ENCODE measurements around the gene PDZRN4. TPM values are rescaled to one million over a fixed set of nuclear protein-coding genes. Genes with fewer than 3 reads are reported as not detected.
"Not testable (repeated sequence)": the region's sequence is repeated elsewhere in the genome, so short reads cannot be mapped to it uniquely, and the experiment has no call there.

PDZRN4 gene
- total RNA-seq, 1 donor from 2014 or later = not detected

DNA sequence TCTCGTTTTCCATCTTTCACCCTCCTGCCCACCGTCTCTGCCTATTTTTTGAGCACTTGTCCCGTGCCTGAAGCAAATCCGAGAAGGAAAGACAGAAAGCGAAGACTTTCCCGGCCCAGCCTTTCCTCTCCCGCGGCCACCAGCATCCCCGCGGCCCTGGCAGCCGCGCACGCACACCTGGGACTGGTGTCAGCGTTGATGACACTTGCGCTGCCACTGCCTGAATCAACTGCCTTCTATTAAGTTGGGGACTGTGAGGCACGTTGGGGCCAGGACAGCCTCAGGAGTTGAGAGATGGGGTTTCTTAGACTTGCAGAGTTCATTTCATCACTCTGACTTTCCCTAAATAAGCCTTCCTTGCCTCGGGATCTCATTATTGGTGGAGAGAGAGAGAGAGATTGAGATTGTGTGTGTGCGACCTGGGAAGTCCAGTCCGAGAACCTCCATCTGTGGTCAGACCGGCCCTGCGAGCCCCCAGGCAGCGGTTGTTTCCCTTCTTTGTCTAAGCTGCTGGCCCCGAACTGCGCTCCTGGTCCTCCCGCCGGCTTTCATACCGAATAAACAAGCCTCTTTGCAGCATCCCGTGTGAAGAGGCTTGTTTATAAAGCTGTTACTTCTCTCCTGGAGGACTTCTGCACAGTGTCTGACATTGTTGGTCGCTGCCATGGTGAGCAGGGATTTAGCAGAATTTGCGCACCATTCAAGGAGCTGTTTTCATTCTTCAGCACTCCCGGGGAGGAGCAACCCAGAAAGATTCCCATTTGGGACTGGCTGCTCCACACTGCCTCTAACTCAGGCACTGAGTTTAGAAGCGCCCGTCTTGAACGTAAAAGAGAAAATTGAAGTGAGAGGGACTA, 1.5 kb downstream of the PDZRN4 start:
- no peak overlapping the region for H3K4me3 ChIP-seq (ENCODE audit: low read depth, low read length)
- H3K36me3 ChIP-seq (ENCODE audit: control insufficient read depth, insufficient read depth, low read length) = no peaks in the 10 kb centered on the region
- FAIRE-seq (no peak), DNase-seq (ENCODE audit: low read depth) (no peak)
- peaks cover 28% of the 10 kb centered on the region for H3K27me3 ChIP-seq (ENCODE audit: control insufficient read depth, insufficient read depth, low read length)
- TF ChIP-seq, protein P1, sequence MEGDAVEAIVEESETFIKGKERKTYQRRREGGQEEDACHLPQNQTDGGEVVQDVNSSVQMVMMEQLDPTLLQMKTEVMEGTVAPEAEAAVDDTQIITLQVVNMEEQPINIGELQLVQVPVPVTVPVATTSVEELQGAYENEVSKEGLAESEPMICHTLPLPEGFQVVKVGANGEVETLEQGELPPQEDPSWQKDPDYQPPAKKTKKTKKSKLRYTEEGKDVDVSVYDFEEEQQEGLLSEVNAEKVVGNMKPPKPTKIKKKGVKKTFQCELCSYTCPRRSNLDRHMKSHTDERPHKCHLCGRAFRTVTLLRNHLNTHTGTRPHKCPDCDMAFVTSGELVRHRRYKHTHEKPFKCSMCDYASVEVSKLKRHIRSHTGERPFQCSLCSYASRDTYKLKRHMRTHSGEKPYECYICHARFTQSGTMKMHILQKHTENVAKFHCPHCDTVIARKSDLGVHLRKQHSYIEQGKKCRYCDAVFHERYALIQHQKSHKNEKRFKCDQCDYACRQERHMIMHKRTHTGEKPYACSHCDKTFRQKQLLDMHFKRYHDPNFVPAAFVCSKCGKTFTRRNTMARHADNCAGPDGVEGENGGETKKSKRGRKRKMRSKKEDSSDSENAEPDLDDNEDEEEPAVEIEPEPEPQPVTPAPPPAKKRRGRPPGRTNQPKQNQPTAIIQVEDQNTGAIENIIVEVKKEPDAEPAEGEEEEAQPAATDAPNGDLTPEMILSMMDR (IDR thresholded peaks at IDR 0.05; ENCODE audit: insufficient read depth, low read length, severe bottlenecking) = no peak

DNA sequence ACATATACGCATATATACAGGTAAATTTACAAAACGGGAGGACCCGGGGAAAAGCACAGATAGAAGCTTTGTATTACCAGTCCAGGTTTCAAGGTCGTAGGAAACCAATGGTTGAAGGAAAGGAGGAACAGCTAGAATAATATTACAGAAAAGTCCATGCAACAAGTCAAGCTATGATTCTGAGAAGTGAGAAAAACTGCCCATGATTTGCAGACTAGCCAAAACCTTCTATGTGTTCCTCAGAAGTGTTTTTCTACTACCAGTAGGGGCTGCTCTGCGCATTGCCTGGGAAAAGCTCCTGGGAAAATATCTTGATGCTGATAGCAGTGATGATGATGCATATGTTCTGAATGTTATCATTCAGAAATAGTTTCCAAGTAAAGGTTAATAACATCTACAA, 2.2 kb downstream of the PDZRN4 start:
- FAIRE-seq (no peak), DNase-seq (ENCODE audit: low read depth) (peak; percentile 30)

DNA sequence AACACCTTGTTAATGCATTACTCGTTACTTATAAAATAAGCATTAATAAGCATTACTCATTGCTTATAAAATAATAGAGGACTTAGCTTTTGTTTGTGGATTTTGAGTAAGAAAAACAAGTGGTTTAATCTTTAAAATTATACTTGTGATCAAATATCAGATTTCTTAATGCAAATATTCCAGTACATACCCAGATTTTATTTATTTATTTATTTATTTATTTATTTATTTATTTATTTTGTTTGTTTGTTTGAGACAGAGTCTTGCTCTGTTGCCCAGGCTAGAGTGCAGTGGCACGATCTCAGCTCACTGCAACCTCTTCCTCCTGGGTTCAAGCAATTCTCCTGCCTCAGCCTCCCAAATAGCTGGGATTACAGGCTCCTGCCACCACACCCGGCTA, 3.4 kb downstream of the PDZRN4 start:
- not testable (repeated sequence) for DNase-seq (ENCODE audit: low read depth); FAIRE-seq; H3K36me3 ChIP-seq (ENCODE audit: control insufficient read depth, insufficient read depth, low read length); H3K4me3 ChIP-seq (ENCODE audit: low read depth, low read length)
- peaks cover 26% of the 10 kb centered on the region for H3K27me3 ChIP-seq (ENCODE audit: control insufficient read depth, insufficient read depth, low read length)

More for the DNA sequence above, 2.2 kb downstream of the PDZRN4 start:
- no peaks in the 10 kb centered on the region for H3K36me3 ChIP-seq (ENCODE audit: control insufficient read depth, insufficient read depth, low read length)
- TF ChIP-seq, protein P1 (IDR thresholded peaks at IDR 0.05; ENCODE audit: insufficient read depth, low read length, severe bottlenecking) = peak; percentile 26
- H3K27me3 ChIP-seq (ENCODE audit: control insufficient read depth, insufficient read depth, low read length) = peaks cover 28% of the 10 kb centered on the region
- H3K4me3 ChIP-seq (ENCODE audit: low read depth, low read length) = no peak overlapping the region

DNA sequence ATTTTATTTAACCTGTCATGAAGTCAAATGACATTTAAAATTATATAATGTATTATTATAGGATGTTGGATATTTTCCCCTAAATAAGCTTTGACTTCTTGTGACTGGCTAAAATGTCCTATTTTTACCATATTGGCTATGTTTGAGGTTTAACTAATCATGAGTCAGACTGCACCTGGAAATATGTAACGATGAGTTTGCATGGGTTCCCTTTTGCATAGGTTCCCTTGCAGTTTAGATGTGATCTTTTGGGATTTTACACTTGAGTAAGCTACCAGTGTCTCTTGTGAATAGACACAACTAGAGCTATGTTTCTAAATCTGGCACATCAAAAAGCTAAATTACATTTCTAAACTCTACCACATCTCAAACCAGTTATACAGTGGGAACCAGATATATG, 5.2 kb downstream of the PDZRN4 start:
- TF ChIP-seq, protein P1 (IDR thresholded peaks at IDR 0.05; ENCODE audit: insufficient read depth, low read length, severe bottlenecking) = no peak
- H3K4me3 ChIP-seq (ENCODE audit: low read depth, low read length) = no peak overlapping the region
- H3K27me3 ChIP-seq (ENCODE audit: control insufficient read depth, insufficient read depth, low read length) = peaks cover 17% of the 10 kb centered on the region
- FAIRE-seq (no peak), DNase-seq (ENCODE audit: low read depth) (no peak)
- no peaks in the 10 kb centered on the region for H3K36me3 ChIP-seq (ENCODE audit: control insufficient read depth, insufficient read depth, low read length)

DNA sequence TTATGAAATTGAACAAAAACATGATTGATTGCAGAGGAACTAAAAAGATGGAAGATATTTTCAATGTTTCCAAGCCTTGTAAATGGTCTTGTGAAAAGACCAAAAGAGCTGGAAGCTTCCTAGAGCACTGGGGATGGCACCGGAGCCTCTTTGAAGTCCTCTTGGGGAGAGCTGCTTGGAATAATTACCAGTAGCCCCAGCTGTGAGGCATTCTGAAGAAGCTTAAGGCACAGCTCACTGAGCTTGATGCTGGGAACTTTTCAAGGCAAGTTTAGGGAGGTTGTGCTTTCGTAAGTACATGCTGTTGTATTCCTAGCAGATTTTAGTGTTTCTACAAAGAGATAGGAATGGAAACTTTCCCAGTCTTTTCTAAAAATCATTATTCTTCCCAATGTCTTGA, 13.9 kb downstream of the PDZRN4 start:
- no peak for FAIRE-seq
- TF ChIP-seq, protein P1 (IDR thresholded peaks at IDR 0.05; ENCODE audit: insufficient read depth, low read length, severe bottlenecking) = no peak
- DNase-seq (ENCODE audit: low read depth) = no peak

DNA sequence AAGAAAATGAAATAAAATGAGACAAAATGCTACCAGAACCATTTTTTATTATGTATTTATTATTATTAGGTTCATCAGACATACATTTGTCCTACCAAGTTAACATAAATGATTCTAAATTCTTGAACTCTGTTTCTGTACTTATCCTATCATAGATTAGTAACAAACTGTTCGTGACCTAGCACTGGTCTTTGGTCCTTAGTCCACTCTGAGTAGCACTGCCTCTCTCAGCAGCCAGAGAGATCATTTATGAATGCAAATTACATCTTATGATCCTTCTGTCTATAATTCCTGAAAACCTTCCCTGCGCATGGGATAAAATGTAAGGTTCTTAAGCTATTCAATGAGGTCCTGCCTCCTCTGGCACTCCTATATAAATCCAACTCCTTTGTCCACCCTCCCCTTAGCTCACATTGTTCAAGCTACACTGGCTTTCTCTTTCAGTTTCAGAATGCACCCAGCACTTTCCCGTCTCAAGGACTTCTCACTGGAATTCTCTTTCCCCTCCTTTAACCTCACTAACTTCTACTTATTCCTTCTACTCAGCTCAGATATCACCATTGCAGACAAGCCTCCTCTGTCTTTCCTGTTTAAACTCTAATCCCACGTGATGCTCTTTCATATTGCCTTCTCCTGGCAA, 17.1 kb downstream of the PDZRN4 start:
- no peak for FAIRE-seq

More for the DNA sequence above, 13.9 kb downstream of the PDZRN4 start:
- H3K4me3 ChIP-seq (ENCODE audit: low read depth, low read length) = no peak overlapping the region
- no peaks in the 10 kb centered on the region for H3K27me3 ChIP-seq (ENCODE audit: control insufficient read depth, insufficient read depth, low read length)
- no peaks in the 10 kb centered on the region for H3K36me3 ChIP-seq (ENCODE audit: control insufficient read depth, insufficient read depth, low read length)

More for the DNA sequence above, 17.1 kb downstream of the PDZRN4 start:
- no peaks in the 10 kb centered on the region for H3K36me3 ChIP-seq (ENCODE audit: control insufficient read depth, insufficient read depth, low read length)
- TF ChIP-seq, protein P1 (IDR thresholded peaks at IDR 0.05; ENCODE audit: insufficient read depth, low read length, severe bottlenecking) = no peak
- no peak for DNase-seq (ENCODE audit: low read depth)
- H3K4me3 ChIP-seq (ENCODE audit: low read depth, low read length) = no peak overlapping the region
- no peaks in the 10 kb centered on the region for H3K27me3 ChIP-seq (ENCODE audit: control insufficient read depth, insufficient read depth, low read length)
